ENCODE data around the gene SMPD1.

- TF ChIP-seq CTCF (IDR thresholded peaks at IDR 0.05 in 4 of 5, conservative IDR thresholded peaks at IDR 0.05 in 1 of 5): no peak
- TF ChIP-seq POLR2A (IDR thresholded peaks at IDR 0.05): no peak
These were observed 47.7 kb downstream of the SMPD1 start for GRCh38 chr11:6437993-6438392.
